Fibroblast of mammary gland (primary cell): Measurements from ENCODE around the gene OR10AD1.

ENCODE experiments used
- DNase-seq: peaks from one replicate; pipeline ENCODE4 v3.0.0-alpha.2; 2010; ENCODE audit warnings: low read depth
- H3K4me3 ChIP-seq: 2 replicates; pipeline ENCODE4 v1.5.1; 2011; ENCODE audit warnings: low read depth, mild to moderate bottlenecking, low read length, moderate library complexity; ENCODE audit not compliant: control insufficient read depth
- CTCF ChIP-seq: conservative IDR thresholded peaks from 2 replicates; pipeline ENCODE4 v1.5.1; 2011; ENCODE audit warnings: low read depth, low read length, inconsistent platforms; ENCODE audit not compliant: control insufficient read depth, insufficient read depth

Gene OR10AD1

DNA sequence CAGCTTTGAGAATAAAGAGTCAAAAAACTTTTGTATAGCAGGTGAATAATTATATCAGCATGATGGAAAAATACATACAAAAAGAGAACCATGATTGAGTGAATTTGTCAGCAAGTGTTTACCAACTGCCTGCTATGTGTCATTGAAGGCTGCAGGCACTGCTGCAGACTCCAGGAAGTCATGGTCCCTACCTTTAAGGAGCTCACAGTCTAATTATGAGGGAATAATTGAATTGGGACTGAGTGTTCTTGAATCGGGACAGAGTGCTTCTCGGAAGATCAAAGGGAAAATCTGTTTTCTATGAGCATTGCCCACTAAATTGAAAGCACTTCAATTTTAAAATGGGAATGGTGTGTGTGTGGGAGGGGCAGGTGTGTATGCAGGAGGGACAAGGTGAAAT, 9.5 kb downstream of the OR10AD1 start:
- DNase-seq = no peak
- TF ChIP-seq CTCF = no peak
- H3K4me3 ChIP-seq = no peak overlapping the region

- H3K4me3 ChIP-seq = no peak overlapping the region
- no peak for TF ChIP-seq CTCF
- no peak for DNase-seq
Measured at GRCh38 chr12:48192861-48193260, 10.2 kb downstream of the OR10AD1 start.

GRCh38 chr12:48191096-48191495, 12.0 kb downstream of the OR10AD1 start:
- no peak overlapping the region for H3K4me3 ChIP-seq
- TF ChIP-seq CTCF = no peak
- no peak for DNase-seq

GRCh38 chr12:48189331-48190125, 13.6 kb downstream of the OR10AD1 start:
- peak; percentile 72 for DNase-seq
- peak; percentile 84 for TF ChIP-seq CTCF
- H3K4me3 ChIP-seq = no peak overlapping the region

DNA sequence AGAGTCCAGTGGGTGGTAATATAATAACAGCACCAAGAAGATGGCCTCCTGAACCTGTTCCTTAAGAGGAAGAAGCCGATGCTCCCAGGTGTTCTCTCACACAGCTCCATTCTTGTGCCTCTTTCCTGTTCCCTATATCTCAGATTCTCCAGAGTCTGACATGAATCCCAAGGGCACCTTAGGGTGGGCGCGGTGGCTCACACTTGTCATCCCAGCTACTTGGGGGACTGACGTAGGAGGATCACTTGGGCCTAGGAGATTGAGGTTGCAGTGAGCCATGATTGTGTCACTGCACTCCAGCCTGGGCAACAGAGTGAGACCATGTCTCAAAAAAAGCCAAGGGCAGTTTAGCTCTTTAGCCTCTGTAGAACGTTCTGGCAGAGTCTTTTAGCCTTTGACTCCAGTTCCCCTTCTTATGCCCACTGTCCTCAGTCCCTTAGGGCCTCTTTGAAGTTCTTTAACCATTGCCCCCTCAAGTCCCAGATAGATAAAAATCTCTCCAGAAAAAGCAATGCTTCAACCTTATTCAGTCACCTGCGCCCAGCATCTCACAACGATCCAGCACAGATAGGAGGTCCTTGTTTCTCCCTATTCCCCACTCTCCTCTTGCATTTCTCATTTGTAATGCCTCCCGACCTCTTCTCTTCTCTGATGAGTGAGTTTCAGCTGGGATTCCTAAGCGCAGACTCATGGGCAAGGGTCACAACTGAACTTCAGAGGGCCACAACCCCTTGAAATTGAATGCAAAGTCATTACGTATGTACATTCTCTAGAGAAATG, 15.0 kb downstream of the OR10AD1 start:
- no peak for TF ChIP-seq CTCF
- no peak for DNase-seq
- H3K4me3 ChIP-seq = no peak overlapping the region

GRCh38 chr12:48185181-48185919, 17.7 kb downstream of the OR10AD1 start:
- no peak for TF ChIP-seq CTCF
- no peak overlapping the region for H3K4me3 ChIP-seq
- no peak for DNase-seq
